Hematopoietic multipotent progenitor cell treated with erythropoietin and hydrocortisone succinate and interleukin-3 and kit ligand, for 17 days (in vitro differentiated cells): ENCODE data around the gene MKKS.

Experiments
- DNase-seq: peaks from one replicate; pipeline ENCODE4 v3.0.0-alpha.2; 2015; ENCODE audit warnings: low spot score

Gene MKKS

GRCh38 chr20:10368702-10369041 is 65.3 kb downstream of the MKKS start:
- DNase-seq, result no peak

GRCh38 chr20:10367943-10368701 is 65.9 kb downstream of the MKKS start:
- DNase-seq, result no peak

- DNase-seq, result no peak
Measured at GRCh38 chr20:10367693-10367942, 66.4 kb downstream of the MKKS start.

- DNase-seq, result no peak
Measured at GRCh38 chr20:10366898-10367692, 66.9 kb downstream of the MKKS start.

DNA sequence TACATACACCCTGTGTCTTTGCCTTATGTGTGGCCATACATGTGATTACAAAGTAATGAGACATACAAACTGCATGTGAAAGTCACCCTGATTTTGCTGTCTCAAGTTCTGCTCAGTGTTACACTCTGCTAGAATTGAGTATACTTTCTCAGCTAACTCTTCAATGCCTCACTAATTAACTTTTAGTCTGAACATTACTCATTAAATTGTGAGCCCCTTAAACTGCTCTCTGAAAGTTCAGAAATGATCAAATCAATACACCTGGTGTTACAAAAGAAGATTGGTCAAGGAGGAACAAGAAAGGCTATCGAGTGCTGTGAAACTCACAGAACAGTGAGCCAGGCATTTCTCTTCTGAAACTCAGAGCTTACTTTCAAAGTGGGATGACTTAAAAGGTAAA is 71.3 kb downstream of the MKKS start:
- DNase-seq, result no peak

DNA sequence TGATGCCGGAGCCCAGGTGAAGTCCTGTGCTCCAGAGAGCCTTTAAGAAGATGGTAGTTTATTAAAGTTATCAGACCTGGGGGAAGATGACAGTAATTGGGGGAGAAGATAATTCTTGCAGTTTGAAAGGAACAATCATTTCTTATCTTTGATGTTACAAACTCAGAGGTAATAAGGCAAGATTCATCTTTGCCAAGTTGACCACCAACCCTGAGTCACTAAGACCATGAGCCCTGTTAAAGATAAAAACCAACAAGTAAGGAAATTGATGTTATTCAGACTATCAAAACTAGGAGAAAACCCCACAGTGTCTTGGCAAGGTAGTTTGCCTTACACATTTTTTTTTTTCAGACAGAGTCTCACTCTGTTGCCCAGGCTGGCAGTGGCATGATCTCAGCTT is 73.1 kb downstream of the MKKS start:
- no peak for DNase-seq

GRCh38 chr20:10359621-10360040 is 74.4 kb downstream of the MKKS start:
- no peak for DNase-seq

GRCh38 chr20:10357974-10358373 is 76.0 kb downstream of the MKKS start:
- DNase-seq, result no peak

DNA sequence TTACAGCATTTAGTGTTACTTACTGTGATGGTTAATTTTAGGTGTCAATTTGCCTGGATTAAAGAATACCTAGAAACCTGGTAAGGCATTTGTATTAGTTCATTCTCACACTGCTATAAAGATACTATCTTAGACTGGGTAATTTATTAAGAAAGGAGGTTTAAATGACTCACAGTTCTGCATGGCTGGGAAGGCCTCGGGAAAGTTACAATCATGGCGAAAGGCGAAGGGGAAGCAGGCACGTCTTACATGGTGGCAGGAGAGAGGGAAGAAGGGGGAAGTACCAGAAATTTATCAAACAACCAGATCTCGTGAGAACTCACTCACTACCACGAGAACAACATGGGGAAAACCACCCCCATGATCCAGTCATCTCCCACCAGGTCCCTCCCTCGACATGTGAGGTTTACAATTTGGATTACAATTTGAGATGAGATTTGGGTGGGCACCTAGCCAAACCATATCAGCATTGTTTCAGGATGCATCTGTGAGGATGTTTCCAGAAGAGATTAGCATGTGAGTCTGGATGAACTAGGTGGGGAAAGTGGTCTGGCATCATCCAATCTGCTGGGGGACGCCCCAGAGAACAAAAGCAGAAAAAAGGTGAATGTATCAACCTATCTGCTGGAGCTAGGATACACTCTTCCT is 76.8 kb downstream of the MKKS start:
- no peak for DNase-seq

DNA sequence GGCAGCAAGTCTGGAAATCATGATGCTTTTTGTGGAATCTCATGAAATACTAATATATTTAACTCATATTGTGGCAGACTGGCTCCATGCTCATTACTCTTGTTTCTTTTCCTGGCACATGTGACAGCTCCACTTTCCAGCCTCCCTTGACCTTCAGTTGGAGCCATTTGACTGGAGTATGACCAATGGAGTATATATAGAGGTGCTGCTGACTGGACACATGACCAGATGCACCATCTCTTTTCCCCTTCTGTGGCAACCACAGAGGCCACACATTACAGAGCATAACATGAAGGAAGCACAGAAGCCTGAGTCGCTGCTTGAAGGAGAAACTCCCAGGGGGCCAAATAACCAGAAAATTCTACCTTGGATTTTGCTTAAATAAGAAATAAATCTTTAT is 77.4 kb downstream of the MKKS start:
- no peak for DNase-seq

DNA sequence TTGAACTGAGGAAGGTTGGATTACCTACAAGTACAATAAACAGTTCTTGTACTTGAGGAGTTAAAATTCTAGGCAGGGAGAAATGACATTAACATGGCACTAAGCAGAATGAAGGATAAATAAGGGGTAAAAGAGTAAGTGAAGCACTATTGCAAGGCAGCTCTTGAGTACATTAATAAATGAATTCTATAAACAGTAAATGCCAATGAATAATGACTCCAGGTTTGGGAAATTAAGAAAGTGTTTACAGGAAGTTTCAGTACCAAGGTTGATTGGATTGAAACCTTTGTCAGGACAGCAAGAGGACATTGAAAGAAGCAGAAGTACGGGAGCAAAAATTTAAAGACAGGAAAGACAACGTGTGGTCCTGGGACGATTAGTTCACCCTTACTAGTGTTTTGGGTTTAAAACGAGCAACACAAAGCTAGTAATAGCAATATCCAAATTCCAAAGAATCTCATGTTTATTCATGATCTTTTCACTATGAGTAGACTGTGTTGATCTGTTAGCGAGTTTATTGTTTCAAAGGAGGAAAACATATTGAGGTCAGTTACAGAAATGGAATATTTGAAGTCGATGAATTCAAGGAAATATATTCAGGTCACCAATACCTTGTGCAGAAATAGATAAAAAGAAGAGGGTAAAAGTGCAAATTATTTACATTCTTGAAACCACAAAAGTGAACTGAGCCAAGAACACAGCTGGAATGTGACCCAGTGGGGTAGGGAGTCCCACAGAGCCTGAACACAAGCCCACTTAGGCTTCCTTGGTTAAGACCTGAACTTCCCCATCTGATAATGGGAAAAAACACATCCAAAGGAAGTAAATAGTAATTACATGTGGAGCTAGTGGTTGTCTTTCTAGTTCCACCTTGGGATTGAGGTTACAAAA is 80.8 kb downstream of the MKKS start:
- DNase-seq, result no peak
